ENCODE results near the gene TMCO4. TPM values are rescaled to one million over a fixed set of nuclear protein-coding genes. Genes with fewer than 3 reads are reported as not detected.

TMCO4 gene
- total and polyA plus RNA-seq, 10 of the 15 experiments (the other 5 are each of a cell fraction or from before 2014, with no cell fraction given) = 2.4 to 20.8 (median 13.0) TPM

DNA sequence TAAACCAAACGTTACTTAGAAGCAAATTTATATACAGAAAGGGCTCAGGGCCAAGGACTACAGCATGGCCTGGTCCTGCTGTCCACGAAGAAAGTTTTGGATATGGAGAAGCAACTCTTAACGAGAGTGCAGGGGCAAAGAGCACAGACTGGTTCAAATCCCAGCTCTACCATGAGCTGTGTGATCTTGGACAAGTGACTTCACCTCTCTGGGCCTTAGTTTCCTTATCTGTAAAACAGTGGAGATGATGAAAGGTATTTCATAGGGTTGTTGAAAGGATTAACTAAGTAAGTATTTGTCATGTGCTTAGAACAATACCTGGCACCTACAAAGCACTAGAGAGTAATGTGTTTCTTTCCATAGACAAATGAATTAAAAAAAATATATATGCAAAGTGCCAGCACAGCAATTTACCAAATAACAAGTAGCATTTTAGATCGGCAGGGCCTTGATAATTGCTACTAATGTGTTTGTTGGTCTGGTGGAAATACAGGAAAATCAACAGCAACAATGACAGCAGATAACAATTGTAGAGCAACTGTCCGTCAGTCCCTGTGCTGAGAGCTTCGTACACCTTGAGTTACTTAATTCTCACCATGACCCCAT is 25.4 kb downstream of the TMCO4 start:
- ChIA-PET CTCF (interaction anchor here (1.6 kb wide), 1 partner anchor 36 kb away, joined by 4 read pairs; no protein-coding TSS in a partner anchor), RAD21 (ENCODE audit: unreplicated experiment) (no interaction called here), POLR2A (no interaction called here), SMC1A (ENCODE audit: uncharacterized antibody, unreplicated experiment) (no interaction called here)
- intact Hi-C loops (cut with micrococcal nuclease; ENCODE audit: unreplicated experiment) (no loop called here), in situ Hi-C loops (cut with MboI) (no loop called here)
- no peak for TF ChIP-seq MAX (IDR thresholded peaks at IDR 0.05; ENCODE audit: low read depth, low read length)
- TF ChIP-seq EED (IDR thresholded peaks at IDR 0.05; ENCODE audit: low read depth) = no peak
- TF ChIP-seq RELB (IDR thresholded peaks at IDR 0.05; ENCODE audit: low read depth) = no peak
- no peak for TF ChIP-seq BCL11A (IDR thresholded peaks at IDR 0.05; ENCODE audit: low read depth, low read length)
- Histone ChIP-seq H3K27ac (ENCODE audit: control insufficient read depth, insufficient read depth) (no peak overlapping the region), H3K4me3 (no peak overlapping the region), H3K27me3 (replicated peaks in 1 of 2; ENCODE audit: control insufficient read depth in 2 of 2, insufficient read depth in 2 of 2, low read length in 1 of 2) (no peaks in the 10 kb centered on the region), H3K36me3 (ENCODE audit: control insufficient read depth in 2 of 2, insufficient read depth in 2 of 2, low read length in 1 of 2) (peaks cover 2 to 7% of the 10 kb centered on the region in 2 experiments; a peak in 3 of 4 replicates), H4K20me1 (ENCODE audit: control insufficient read depth, insufficient read depth) (no peaks in the 10 kb centered on the region), H3K79me2 (ENCODE audit: control insufficient read depth, insufficient read depth, low read length) (no peaks in the 10 kb centered on the region), H3K9me3 (replicated peaks; ENCODE audit: control insufficient read depth, insufficient read depth, low read length) (no peaks in the 10 kb centered on the region), H3K9ac (ENCODE audit: control insufficient read depth, insufficient read depth, low read length) (no peak overlapping the region), H3K4me1 (ENCODE audit: control insufficient read depth, insufficient read depth, low read length) (no peaks in the 10 kb centered on the region), H3K4me2 (ENCODE audit: control insufficient read depth, insufficient read depth) (no peak overlapping the region), H2AFZ (ENCODE audit: control insufficient read depth, low read depth, low read length) (no peak overlapping the region)
- no TSS peak for BruUV-seq (replicated peaks)
- no peak for FAIRE-seq
- DNase-seq (ENCODE audit: low read depth, low spot score) = no peak
- ATAC-seq = no peak
- WGBS (ENCODE audit: insufficient coverage, insufficient replicate concordance, low lambda C conversion rate, missing lambda C conversion rate) = over 99% methylated on average over 6 of the region's 6 CpGs

DNA sequence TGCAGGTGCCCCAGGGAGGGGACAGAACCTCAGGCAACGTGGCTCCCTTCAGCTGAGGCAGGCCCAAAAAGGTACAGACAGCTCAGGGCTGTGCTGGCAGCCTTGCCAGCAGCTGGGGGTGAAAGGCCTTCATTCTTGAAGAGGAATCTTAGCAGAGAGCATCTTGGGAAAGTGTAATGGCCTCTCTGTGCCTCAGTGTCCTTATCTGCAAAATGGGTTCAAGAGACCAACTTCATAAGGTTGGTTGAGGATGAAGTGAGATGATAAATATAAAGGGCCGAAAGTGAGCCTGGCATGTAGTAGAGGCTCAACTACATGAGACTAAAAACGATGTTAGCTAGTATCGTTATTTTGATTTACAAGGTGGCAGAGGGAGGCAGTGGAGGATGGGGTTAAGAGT is 26.2 kb downstream of the TMCO4 start:
- Histone ChIP-seq H3K9ac (ENCODE audit: control insufficient read depth, insufficient read depth, low read length) (no peak overlapping the region), H3K4me3 (no peak overlapping the region), H3K4me2 (ENCODE audit: control insufficient read depth, insufficient read depth) (no peak overlapping the region), H4K20me1 (ENCODE audit: control insufficient read depth, insufficient read depth) (no peaks in the 10 kb centered on the region), H3K36me3 (ENCODE audit: control insufficient read depth in 2 of 2, insufficient read depth in 2 of 2, low read length in 1 of 2) (peaks cover under 1 to 3% of the 10 kb centered on the region in 2 experiments; a peak in 2 of 4 replicates), H3K27ac (ENCODE audit: control insufficient read depth, insufficient read depth) (no peak overlapping the region), H3K27me3 (replicated peaks in 1 of 2; ENCODE audit: control insufficient read depth in 2 of 2, insufficient read depth in 2 of 2, low read length in 1 of 2) (no peaks in the 10 kb centered on the region), H3K79me2 (ENCODE audit: control insufficient read depth, insufficient read depth, low read length) (no peaks in the 10 kb centered on the region), H3K4me1 (ENCODE audit: control insufficient read depth, insufficient read depth, low read length) (no peaks in the 10 kb centered on the region), H3K9me3 (replicated peaks; ENCODE audit: control insufficient read depth, insufficient read depth, low read length) (no peaks in the 10 kb centered on the region), H2AFZ (ENCODE audit: control insufficient read depth, low read depth, low read length) (no peak overlapping the region)
- WGBS (ENCODE audit: insufficient coverage, insufficient replicate concordance, low lambda C conversion rate, missing lambda C conversion rate) = 87% methylated on average over 4 of the region's 4 CpGs
- no TSS peak for BruUV-seq (replicated peaks)
- intact Hi-C loops (cut with micrococcal nuclease; ENCODE audit: unreplicated experiment) = no loop called here
- ChIA-PET POLR2A (no interaction called here), CTCF (interaction anchor here (1.6 kb wide), 1 partner anchor 37 kb away, joined by 4 read pairs; no protein-coding TSS in a partner anchor), RAD21 (ENCODE audit: unreplicated experiment) (no interaction called here), SMC1A (ENCODE audit: uncharacterized antibody, unreplicated experiment) (no interaction called here)
- in situ Hi-C loops (cut with MboI) = no loop called here
- FAIRE-seq (no peak), ATAC-seq (no peak), DNase-seq (ENCODE audit: low read depth, low spot score) (no peak)
- TF ChIP-seq ZBED1 (IDR thresholded peaks at IDR 0.05; ENCODE audit: borderline replicate concordance) (no peak), EGR1 (IDR thresholded peaks at IDR 0.05; ENCODE audit: borderline replicate concordance in 1 of 2, low read depth in 2 of 2, low read length in 2 of 2) (no peak), GATAD2B (conservative IDR thresholded peaks at IDR 0.05; ENCODE audit: low read depth) (no peak), SIX5 (IDR thresholded peaks at IDR 0.05; ENCODE audit: low read depth, low read length, severe bottlenecking) (no peak), HDGF (IDR thresholded peaks at IDR 0.05) (no peak)
